Central memory CD8-positive, alpha-beta T cell (primary cell): ENCODE data around the gene NAV2.

Experiments
- ATAC-seq: fragments of 150-1000 bp; cut with Tn5 transposase; replicated peaks from 2 replicates; pipeline ENCODE4 v1.10.0; 2022; ENCODE audit warnings: mild to moderate bottlenecking, moderate FRiP score, moderate number of reproducible peaks; ENCODE audit not compliant: poor library complexity, severe bottlenecking; ENCODE audit errors: extremely low read depth
- DNase-seq, 2 donors: peaks; one replicate each; pipeline ENCODE4 v3.0.0; 2021; ENCODE audit warnings: low spot score in 2 of 2
- H3K27ac Mint-ChIP-seq: one replicate; pipeline ENCODE4 v1.8.0; 2022; ENCODE audit warnings: low read depth, mild to moderate bottlenecking, moderate library complexity, mixed read lengths
- H3K27me3 Mint-ChIP-seq: one replicate; pipeline ENCODE4 v1.8.0; 2022; ENCODE audit warnings: mixed read lengths
- H3K36me3 Mint-ChIP-seq: one replicate; pipeline ENCODE4 v1.8.0; 2022; ENCODE audit warnings: mild to moderate bottlenecking, moderate library complexity, mixed read lengths; ENCODE audit not compliant: insufficient read depth
- H3K4me1 Mint-ChIP-seq: one replicate; pipeline ENCODE4 v1.8.0; 2022; ENCODE audit warnings: mixed read lengths
- H3K4me3 Mint-ChIP-seq: one replicate; pipeline ENCODE4 v1.8.0; 2022; ENCODE audit warnings: mild to moderate bottlenecking, moderate library complexity, mixed read lengths
- H3K9me3 Mint-ChIP-seq: one replicate; pipeline ENCODE4 v1.8.0; 2022; ENCODE audit warnings: mixed read lengths

The NAV2 gene

GRCh38 chr11:19849107-19849789, 136.6 kb downstream of the NAV2 start:
- no peaks in the 10 kb centered on the region for H3K4me1 Mint-ChIP-seq
- no peaks in the 10 kb centered on the region for H3K9me3 Mint-ChIP-seq
- no peaks in the 10 kb centered on the region for H3K27me3 Mint-ChIP-seq
- no peak for DNase-seq
- no peak overlapping the region for H3K4me3 Mint-ChIP-seq
- ATAC-seq = no peak
- H3K36me3 Mint-ChIP-seq = no peaks in the 10 kb centered on the region
- H3K27ac Mint-ChIP-seq = no peak overlapping the region

GRCh38 chr11:19849947-19850593, 137.4 kb downstream of the NAV2 start:
- no peak overlapping the region for H3K4me3 Mint-ChIP-seq
- no peak for ATAC-seq
- no peaks in the 10 kb centered on the region for H3K27me3 Mint-ChIP-seq
- no peak overlapping the region for H3K27ac Mint-ChIP-seq
- H3K9me3 Mint-ChIP-seq = no peaks in the 10 kb centered on the region
- H3K4me1 Mint-ChIP-seq = no peaks in the 10 kb centered on the region
- DNase-seq = no peak
- no peaks in the 10 kb centered on the region for H3K36me3 Mint-ChIP-seq

GRCh38 chr11:19852288-19852687, 139.7 kb downstream of the NAV2 start:
- Mint-ChIP-seq H3K9me3 (no peaks in the 10 kb centered on the region), H3K4me3 (no peak overlapping the region), H3K36me3 (no peaks in the 10 kb centered on the region), H3K4me1 (no peaks in the 10 kb centered on the region), H3K27ac (no peak overlapping the region), H3K27me3 (no peaks in the 10 kb centered on the region)
- ATAC-seq = no peak
- DNase-seq = no peak

GRCh38 chr11:19853016-19853415, 140.4 kb downstream of the NAV2 start:
- Mint-ChIP-seq H3K27me3 (peaks cover 1% of the 10 kb centered on the region), H3K36me3 (no peaks in the 10 kb centered on the region), H3K9me3 (no peaks in the 10 kb centered on the region), H3K4me3 (no peak overlapping the region), H3K4me1 (no peaks in the 10 kb centered on the region), H3K27ac (no peak overlapping the region)
- no peak for DNase-seq
- no peak for ATAC-seq

GRCh38 chr11:19853920-19854319, 141.3 kb downstream of the NAV2 start:
- Mint-ChIP-seq H3K27me3 (peaks cover 10% of the 10 kb centered on the region), H3K4me1 (no peaks in the 10 kb centered on the region), H3K36me3 (no peaks in the 10 kb centered on the region), H3K9me3 (no peaks in the 10 kb centered on the region), H3K27ac (no peak overlapping the region), H3K4me3 (no peak overlapping the region)
- no peak for DNase-seq
- ATAC-seq = no peak

- ATAC-seq (no peak), DNase-seq (no peak)
- Mint-ChIP-seq H3K9me3 (no peaks in the 10 kb centered on the region), H3K4me1 (no peaks in the 10 kb centered on the region), H3K27me3 (peaks cover 10% of the 10 kb centered on the region), H3K36me3 (no peaks in the 10 kb centered on the region), H3K27ac (no peak overlapping the region), H3K4me3 (no peak overlapping the region)
Observed at GRCh38 chr11:19861171-19861570, 148.5 kb downstream of the NAV2 start.

- DNase-seq (no peak), ATAC-seq (no peak)
- Mint-ChIP-seq H3K27me3 (peaks cover 10% of the 10 kb centered on the region), H3K36me3 (no peaks in the 10 kb centered on the region), H3K27ac (no peak overlapping the region), H3K9me3 (no peaks in the 10 kb centered on the region), H3K4me1 (no peaks in the 10 kb centered on the region), H3K4me3 (no peak overlapping the region)
Observed at GRCh38 chr11:19862091-19862490, 149.5 kb downstream of the NAV2 start.

- no peak overlapping the region for H3K27ac Mint-ChIP-seq
- no peaks in the 10 kb centered on the region for H3K27me3 Mint-ChIP-seq
- no peak for ATAC-seq
- H3K9me3 Mint-ChIP-seq = no peaks in the 10 kb centered on the region
- DNase-seq = no peak
- no peaks in the 10 kb centered on the region for H3K4me1 Mint-ChIP-seq
- no peak overlapping the region for H3K4me3 Mint-ChIP-seq
- H3K36me3 Mint-ChIP-seq = no peaks in the 10 kb centered on the region
Observed at GRCh38 chr11:19864141-19865140, 151.8 kb downstream of the NAV2 start.

- no peak overlapping the region for H3K4me3 Mint-ChIP-seq
- no peak for ATAC-seq
- H3K4me1 Mint-ChIP-seq = no peaks in the 10 kb centered on the region
- no peak overlapping the region for H3K27ac Mint-ChIP-seq
- no peak for DNase-seq
- H3K9me3 Mint-ChIP-seq = no peaks in the 10 kb centered on the region
- no peaks in the 10 kb centered on the region for H3K36me3 Mint-ChIP-seq
- H3K27me3 Mint-ChIP-seq = no peaks in the 10 kb centered on the region
Observed at GRCh38 chr11:19866037-19866436, 153.4 kb downstream of the NAV2 start.

- H3K9me3 Mint-ChIP-seq = no peaks in the 10 kb centered on the region
- H3K4me3 Mint-ChIP-seq = no peak overlapping the region
- H3K4me1 Mint-ChIP-seq = no peaks in the 10 kb centered on the region
- H3K27ac Mint-ChIP-seq = no peak overlapping the region
- no peaks in the 10 kb centered on the region for H3K27me3 Mint-ChIP-seq
- DNase-seq (no peak), ATAC-seq (no peak)
- H3K36me3 Mint-ChIP-seq = no peaks in the 10 kb centered on the region
Observed at GRCh38 chr11:19866521-19866920, 153.9 kb downstream of the NAV2 start.

- Mint-ChIP-seq H3K36me3 (no peaks in the 10 kb centered on the region), H3K27ac (no peak overlapping the region), H3K27me3 (no peaks in the 10 kb centered on the region), H3K4me1 (no peaks in the 10 kb centered on the region), H3K9me3 (no peaks in the 10 kb centered on the region), H3K4me3 (no peak overlapping the region)
- DNase-seq = no peak
- no peak for ATAC-seq
Observed at GRCh38 chr11:19867064-19867463, 154.4 kb downstream of the NAV2 start.

GRCh38 chr11:19868281-19868821, 155.7 kb downstream of the NAV2 start:
- H3K4me3 Mint-ChIP-seq = no peak overlapping the region
- no peaks in the 10 kb centered on the region for H3K36me3 Mint-ChIP-seq
- no peak overlapping the region for H3K27ac Mint-ChIP-seq
- no peak for ATAC-seq
- H3K27me3 Mint-ChIP-seq = no peaks in the 10 kb centered on the region
- DNase-seq = no peak
- H3K9me3 Mint-ChIP-seq = no peaks in the 10 kb centered on the region
- no peaks in the 10 kb centered on the region for H3K4me1 Mint-ChIP-seq
